ENCODE results near the gene THUMPD3. TPM values are rescaled to one million over a fixed set of nuclear protein-coding genes. Genes with fewer than 3 reads are reported as not detected.

Gene THUMPD3
- total RNA-seq, 1 donor from 2014 or later, result 38.6 TPM

DNA sequence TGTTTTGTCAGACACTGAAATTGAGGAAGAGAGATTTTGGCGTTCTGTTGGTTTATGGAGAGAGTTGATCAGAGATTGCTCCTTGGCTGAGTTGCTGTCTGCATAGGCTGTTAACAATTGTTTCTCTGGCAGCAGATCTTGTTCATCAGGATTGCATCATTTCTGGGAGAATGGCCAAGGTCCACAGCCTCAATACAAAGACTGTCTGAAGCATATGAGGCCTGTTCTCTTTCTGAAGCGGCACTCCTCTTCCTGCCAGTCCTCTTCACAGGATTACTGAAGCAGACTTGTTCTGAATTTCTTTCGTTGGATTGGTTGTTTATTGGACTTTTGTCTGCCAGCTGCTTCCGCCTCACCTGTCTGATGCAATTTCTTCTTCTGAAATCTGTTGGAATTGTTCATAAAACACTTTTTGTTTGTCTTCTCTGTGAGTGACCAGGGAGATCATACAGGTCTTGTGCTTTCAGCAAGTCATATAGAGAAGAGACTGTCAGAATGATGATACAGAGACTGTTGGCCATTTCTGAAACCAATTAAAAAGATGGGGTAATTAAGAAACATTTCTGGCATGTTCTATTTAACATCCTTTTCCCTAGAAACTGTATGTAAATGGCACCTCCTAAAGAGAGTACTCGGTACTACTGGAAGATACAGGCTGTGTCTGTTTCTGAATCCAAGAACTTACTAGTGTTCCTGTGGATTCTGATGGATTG lies 60.0 kb downstream of the THUMPD3 start:
- peak; percentile 98 for DNase-seq

DNA sequence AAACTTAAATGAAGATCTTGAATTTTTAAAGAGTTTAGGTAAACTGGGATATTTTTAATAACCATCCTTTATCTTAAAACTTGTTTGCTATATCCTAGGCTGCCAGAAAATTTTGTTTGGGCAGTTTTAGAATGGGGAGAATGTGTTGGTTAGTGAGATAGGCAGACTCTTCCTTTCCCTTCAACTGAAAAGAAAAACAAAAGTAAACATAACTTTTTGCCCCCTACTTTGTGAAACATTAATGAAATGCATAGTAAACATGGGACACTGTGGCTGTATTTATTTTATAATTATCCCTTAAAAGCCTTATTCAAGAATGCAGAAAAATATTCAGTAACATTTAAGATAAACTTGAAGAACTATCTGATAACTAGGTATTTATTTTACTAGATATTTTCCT lies 65.6 kb downstream of the THUMPD3 start:
- DNase-seq, result no peak

DNA sequence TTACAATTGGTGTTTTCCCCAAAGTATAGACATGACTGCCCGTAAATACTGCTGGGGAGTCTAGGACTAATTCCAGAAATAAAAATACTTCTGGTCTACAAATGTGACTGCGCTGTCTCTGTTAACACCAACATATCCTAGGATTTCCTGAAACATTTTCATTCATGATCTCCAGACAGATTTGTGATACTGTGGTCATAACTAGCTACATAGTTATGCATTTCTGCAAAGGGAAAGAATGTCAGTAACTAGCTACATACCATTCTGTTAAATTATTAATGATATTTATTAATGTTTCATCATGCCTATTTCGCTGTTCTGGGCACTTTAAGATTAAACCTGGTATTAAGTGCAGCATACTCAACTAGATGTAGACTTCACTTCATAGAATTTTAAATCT lies 67.9 kb downstream of the THUMPD3 start:
- no peak for DNase-seq

DNA sequence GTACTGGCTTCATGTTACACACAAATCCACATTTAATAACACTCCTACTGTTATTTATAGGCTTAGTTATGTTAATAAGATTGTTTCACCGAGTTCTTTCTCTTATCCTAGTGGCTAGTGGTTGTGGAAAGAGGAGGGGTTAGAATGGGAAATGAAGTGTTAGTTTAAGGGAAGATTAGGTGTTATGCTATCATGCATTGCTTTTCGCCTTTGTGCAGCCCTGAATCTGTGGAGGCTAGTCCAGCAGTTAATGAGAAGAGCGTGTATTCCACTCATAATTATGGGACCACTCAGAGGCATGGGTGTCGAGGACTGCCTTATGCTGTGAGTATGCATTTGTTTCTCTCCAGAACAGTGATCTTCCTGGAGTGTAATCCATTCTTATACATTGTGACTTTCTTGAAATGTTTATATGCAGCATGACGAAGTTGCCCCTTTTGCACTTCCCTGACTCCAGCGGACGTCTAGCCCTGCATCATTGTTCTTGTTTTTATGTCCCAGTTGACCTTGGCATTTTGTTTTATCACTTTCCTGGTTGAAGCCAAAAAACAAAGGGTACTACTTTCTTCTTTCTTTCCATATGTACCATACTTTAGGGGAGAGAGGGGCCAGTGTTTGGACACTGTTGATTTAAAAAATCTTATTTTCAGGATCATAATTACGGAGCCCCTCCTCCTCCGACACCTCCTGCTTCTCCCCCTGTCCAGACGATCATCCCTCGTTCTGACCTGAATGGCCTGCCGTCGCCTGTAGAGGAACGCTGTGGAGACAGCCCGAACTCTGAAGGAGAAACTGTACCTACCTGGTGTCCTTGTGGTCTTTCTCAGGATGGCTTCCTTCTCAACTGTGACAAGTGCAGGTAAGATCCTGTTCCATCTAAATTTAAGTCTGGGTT lies 71.0 kb downstream of the THUMPD3 start:
- DNase-seq, result no peak

DNA sequence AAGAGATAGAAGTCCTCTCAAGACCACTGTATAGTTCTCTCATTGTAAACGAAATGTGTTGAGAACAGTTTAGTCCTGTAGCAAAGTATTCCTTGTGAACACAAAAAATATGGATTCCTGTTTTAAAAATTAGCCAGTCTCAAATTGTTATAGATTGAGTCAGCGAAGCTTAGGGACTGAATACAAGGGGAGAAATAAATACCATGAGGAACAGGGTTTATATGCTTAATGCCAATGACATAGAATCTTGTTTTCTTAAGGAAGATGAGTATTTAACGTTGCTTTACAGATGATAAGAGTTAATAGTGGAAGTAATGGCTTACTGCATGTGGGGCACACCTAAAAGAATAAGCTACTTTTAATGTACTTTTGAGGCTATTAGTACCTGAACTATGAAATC lies 72.5 kb downstream of the THUMPD3 start:
- DNase-seq, result no peak

Other genes with a start within 250 kb of the THUMPD3 start
- 19.7 TPM for gene SRGAP3, start 113.4 kb upstream of the THUMPD3 start, total RNA-seq
- 85.8 TPM for gene SETD5, start 34.6 kb downstream of the THUMPD3 start, total RNA-seq
- not detected for gene LHFPL4, start 190.8 kb downstream of the THUMPD3 start, total RNA-seq

Data from tongue (tissue), 2 donors.